ENCODE data around the gene ANLN.

DNA sequence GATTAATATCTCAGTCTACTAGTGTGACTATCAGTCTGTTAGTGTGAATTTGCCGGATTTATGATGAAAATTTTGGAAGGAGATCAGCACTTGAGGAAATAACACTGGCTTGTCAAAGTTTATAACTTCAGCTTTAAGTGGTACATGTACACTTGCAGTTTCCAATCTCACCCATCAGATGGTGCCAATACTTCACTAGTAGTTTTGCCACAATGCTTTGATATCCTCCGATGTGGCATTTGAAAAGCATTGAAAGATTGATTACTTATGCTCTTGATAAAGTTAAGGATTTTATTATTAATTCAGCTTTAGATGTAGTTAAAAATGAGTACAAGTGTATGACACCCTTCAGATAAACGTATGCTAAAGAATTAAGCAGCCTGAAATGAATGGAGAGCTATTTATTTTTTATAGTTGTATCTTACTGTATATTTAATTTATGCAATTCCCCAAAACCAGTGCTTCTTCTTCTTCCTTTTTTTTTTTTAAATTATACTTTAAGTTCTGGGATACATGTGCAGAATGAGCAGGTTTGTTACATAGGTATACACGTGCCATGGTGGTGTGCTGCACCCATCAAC is 98.2 kb downstream of the ANLN start:
- TF ChIP-seq CTCF (IDR thresholded peaks at IDR 0.05) (peak; percentile 37 to 57 (median 47)), POLR2AphosphoS5 (IDR thresholded peaks at IDR 0.05; ENCODE audit: insufficient read depth in 1 of 2, low read depth in 1 of 2) (no peak), POLR2A (IDR thresholded peaks at IDR 0.05) (no peak)
